Vagina (tissue), 2 donors: ENCODE data around the gene RGS14. TPM values are rescaled to one million over a fixed set of nuclear protein-coding genes. Genes with fewer than 3 reads are reported as not detected.
A peak's percentile ranks its signal among the peaks of the same experiment; 100 is the strongest.

Source experiments
- DNase-seq, 2 donors: peaks; one replicate each; pipeline ENCODE4 v3.0.0-alpha.2; 2017; ENCODE audit errors: extremely low spot score in 2 of 2
- H3K27ac ChIP-seq: fragments of 200-600 bp; sonication (generic); one replicate; pipeline ENCODE4 v1.5.1; 2019
- H3K27me3 ChIP-seq: fragments of 200-600 bp; sonication (generic); one replicate; pipeline ENCODE4 v1.5.1; 2019
- H3K36me3 ChIP-seq, 2 donors: fragments of 200-600 bp; sonication (generic); one replicate each; pipeline ENCODE4 v1.5.1; 2017 to 2019
- H3K4me1 ChIP-seq: fragments of 200-600 bp; sonication (generic); one replicate; pipeline ENCODE4 v1.5.1; 2019
- H3K4me3 ChIP-seq, 2 donors: fragments of 200-600 bp; sonication (generic); 1 replicate in 1 of 2; 2 replicates in 1 of 2; pipeline ENCODE4 v1.5.1; 2016 to 2019
- H3K9me3 ChIP-seq: fragments of 200-600 bp; sonication (generic); one replicate; pipeline ENCODE4 v1.5.1; 2019
- POLR2A ChIP-seq, 2 donors: fragments of 450-650 bp; IDR thresholded peaks; one replicate each; pipeline ENCODE4 v1.6.1; 2017; ENCODE audit warnings: antibody characterized with exemption in 2 of 2, mild to moderate bottlenecking in 2 of 2, moderate library complexity in 2 of 2
- POLR2AphosphoS5 ChIP-seq, 2 donors: sonication (generic); formaldehyde crosslinking; IDR thresholded peaks; one replicate each; pipeline ENCODE4 v1.9.0; 2017; ENCODE audit warnings: antibody characterized with exemption in 2 of 2, mild to moderate bottlenecking in 2 of 2, low read depth in 1 of 2; ENCODE audit not compliant: insufficient read depth in 1 of 2
- intact Hi-C: fragments of 100-400 bp; cut with DNase I; formaldehyde crosslinking; loops from one replicate; pipeline ENCODE4 v1.15.1; 2023
- total RNA-seq: library from RNA; depleted of rRNA; stranded (reverse); fragments of >200 nt; gene quantifications from one replicate; pipeline ENCODE4 v1.2.3, GENCODE V29; 2016
- TF ChIP-seq, protein P1 (sequence below), 3 experiments: fragments of 450-650 bp in 2 of 3; fragments of 200-600 bp in 1 of 3; sonication (generic) in 1 of 3; IDR thresholded peaks; one replicate each; pipeline ENCODE4 v1.5.1; 2017 to 2019; ENCODE audit warnings: antibody characterized with exemption in 3 of 3, mild to moderate bottlenecking in 2 of 3, moderate library complexity in 2 of 3

RGS14 gene
- total RNA-seq, 1 donor from 2014 or later = 49.1 TPM

DNA sequence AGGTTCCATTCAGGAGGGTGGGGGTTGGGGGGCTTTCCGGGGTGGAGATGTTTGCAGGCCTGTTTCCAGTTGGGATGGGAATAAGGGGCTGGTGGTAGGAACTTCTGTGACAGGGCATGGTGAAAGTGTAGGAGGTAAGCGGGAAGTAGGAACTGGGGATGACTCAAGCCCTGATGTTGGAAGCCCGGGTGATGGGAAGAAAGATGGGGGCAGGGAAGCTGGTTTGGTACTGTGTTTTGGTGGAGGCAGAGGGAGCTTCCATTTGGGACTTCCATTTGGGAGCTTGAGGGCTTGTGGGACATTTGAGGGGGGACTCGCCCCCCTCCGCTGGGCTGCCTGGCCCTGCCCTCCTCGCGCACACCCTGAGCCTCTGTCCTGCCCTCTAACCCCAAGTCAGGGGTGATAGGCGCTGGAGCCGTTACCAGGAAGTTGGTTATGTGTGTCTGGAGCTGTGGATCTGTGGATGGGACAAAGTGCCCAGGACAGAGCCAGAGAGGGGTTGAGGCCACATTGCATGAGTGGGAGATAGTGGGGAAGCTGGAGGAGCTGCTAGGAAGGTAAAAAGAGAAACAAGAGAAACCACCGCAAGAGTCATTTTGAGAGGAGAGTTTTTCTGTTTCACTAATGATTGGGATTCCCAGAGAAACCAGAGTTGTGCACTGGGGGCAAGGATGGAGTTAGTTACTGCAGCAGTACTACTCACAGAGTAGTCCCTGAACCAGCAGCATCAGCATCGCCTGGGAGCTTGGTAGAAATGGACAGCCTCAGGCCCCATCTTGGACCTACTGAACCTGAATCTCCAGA is 6.6 kb downstream of the RGS14 start:
- H3K9me3 ChIP-seq = no peaks in the 10 kb centered on the region
- TF ChIP-seq POLR2A (IDR thresholded peaks at IDR 0.05) = no peak
- TF ChIP-seq, protein P1, sequence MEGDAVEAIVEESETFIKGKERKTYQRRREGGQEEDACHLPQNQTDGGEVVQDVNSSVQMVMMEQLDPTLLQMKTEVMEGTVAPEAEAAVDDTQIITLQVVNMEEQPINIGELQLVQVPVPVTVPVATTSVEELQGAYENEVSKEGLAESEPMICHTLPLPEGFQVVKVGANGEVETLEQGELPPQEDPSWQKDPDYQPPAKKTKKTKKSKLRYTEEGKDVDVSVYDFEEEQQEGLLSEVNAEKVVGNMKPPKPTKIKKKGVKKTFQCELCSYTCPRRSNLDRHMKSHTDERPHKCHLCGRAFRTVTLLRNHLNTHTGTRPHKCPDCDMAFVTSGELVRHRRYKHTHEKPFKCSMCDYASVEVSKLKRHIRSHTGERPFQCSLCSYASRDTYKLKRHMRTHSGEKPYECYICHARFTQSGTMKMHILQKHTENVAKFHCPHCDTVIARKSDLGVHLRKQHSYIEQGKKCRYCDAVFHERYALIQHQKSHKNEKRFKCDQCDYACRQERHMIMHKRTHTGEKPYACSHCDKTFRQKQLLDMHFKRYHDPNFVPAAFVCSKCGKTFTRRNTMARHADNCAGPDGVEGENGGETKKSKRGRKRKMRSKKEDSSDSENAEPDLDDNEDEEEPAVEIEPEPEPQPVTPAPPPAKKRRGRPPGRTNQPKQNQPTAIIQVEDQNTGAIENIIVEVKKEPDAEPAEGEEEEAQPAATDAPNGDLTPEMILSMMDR (IDR thresholded peaks at IDR 0.05) = no peak
- no peak for TF ChIP-seq POLR2AphosphoS5 (IDR thresholded peaks at IDR 0.05; ENCODE audit: insufficient read depth in 1 of 2, low read depth in 1 of 2)
- H3K4me3 ChIP-seq = no peak overlapping the region
- H3K27me3 ChIP-seq = no peaks in the 10 kb centered on the region
- no peak for DNase-seq
- intact Hi-C loops = no loop called here
- no peak overlapping the region for H3K27ac ChIP-seq
- no peaks in the 10 kb centered on the region for H3K36me3 ChIP-seq
- H3K4me1 ChIP-seq = peaks cover 51% of the 10 kb centered on the region

DNA sequence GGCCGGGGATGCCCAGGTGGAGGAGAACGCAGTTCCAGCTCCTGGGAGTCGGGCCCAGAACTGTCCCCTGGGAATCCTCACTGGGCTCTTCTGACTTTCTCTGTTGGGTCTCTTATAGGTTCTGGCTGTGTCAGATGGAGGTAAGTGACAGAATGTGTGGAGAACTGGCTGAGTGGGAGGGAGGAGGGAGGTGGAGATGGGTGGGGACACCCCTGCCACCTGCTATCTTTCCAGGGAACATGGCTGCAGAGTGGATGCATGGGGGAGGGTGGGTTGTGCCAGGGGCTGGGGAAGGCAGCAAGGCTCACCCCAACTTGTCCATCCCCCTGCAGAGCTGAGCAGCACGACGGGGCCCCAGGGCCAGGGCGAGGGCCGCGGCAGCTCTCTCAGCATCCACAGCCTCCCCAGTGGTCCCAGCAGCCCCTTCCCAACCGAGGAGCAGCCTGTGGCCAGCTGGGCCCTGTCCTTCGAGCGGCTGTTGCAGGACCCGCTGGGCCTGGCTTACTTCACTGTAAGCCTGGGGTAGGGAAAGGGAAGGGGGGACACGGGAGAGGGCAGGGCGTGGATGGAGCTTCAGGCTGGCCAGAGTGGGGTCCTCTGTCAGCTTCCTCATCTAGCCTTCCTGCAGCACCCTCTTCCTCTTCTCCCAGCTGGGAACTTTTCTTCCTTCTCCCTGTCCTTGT is 8.3 kb downstream of the RGS14 start:
- H3K27ac ChIP-seq = peak overlapping the region; percentile 92
- no peak for DNase-seq
- H3K27me3 ChIP-seq = no peaks in the 10 kb centered on the region
- H3K4me1 ChIP-seq = peaks cover 59% of the 10 kb centered on the region
- H3K9me3 ChIP-seq = no peaks in the 10 kb centered on the region
- TF ChIP-seq POLR2A (IDR thresholded peaks at IDR 0.05) = no peak
- TF ChIP-seq POLR2AphosphoS5 (IDR thresholded peaks at IDR 0.05; ENCODE audit: insufficient read depth in 1 of 2, low read depth in 1 of 2) = no peak
- TF ChIP-seq, protein P1 (IDR thresholded peaks at IDR 0.05) = no peak
- peak overlapping the region in 1 of 2 donors; percentile 58 for H3K4me3 ChIP-seq
- intact Hi-C loops = no loop called here
- H3K36me3 ChIP-seq = no peaks in the 10 kb centered on the region

DNA sequence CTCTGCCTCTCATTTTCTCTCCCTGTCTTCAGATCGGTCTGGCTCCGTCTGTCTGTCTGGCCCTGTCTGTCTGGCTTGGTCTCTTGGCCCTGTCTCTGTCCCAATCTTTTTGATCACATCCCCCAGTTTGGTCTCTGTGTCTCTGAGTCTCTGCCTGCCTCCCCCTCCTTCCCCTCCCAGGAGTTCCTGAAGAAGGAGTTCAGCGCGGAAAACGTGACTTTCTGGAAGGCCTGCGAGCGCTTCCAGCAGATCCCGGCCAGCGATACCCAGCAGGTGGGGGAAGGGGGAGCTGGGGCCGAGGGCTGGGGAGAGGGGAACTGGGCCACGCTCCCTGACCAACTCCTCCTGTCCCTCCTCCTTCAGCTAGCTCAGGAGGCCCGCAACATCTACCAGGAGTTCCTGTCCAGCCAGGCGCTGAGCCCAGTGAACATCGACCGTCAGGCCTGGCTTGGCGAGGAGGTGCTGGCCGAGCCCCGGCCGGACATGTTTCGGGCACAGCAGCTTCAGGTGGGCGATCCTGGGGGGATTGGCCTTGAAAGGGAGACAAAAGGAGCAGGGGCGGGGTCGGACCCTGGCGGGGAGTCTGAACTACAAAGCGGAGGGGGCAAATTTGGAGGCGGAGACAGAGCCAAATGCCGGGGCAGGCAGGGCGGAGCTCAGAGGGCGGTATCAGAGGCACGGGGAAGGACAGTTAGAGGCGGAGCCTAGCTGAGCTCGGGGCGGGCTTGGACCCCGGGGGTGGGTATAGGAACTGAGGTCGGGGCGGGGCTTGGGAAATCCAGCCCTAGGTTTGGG is 9.0 kb downstream of the RGS14 start:
- no peaks in the 10 kb centered on the region for H3K9me3 ChIP-seq
- intact Hi-C loops = no loop called here
- H3K4me1 ChIP-seq = peaks cover 62% of the 10 kb centered on the region
- TF ChIP-seq POLR2A (IDR thresholded peaks at IDR 0.05) (no peak), POLR2AphosphoS5 (IDR thresholded peaks at IDR 0.05; ENCODE audit: insufficient read depth in 1 of 2, low read depth in 1 of 2) (peak; percentile 31 to 89)
- TF ChIP-seq, protein P1 (IDR thresholded peaks at IDR 0.05) = no peak
- peak overlapping the region; percentile 52 to 58 for H3K4me3 ChIP-seq
- H3K27me3 ChIP-seq = no peaks in the 10 kb centered on the region
- H3K36me3 ChIP-seq = no peaks in the 10 kb centered on the region
- H3K27ac ChIP-seq = peak overlapping the region; percentile 92
- peak in 1 of 2 donors; percentile 94 for DNase-seq

DNA sequence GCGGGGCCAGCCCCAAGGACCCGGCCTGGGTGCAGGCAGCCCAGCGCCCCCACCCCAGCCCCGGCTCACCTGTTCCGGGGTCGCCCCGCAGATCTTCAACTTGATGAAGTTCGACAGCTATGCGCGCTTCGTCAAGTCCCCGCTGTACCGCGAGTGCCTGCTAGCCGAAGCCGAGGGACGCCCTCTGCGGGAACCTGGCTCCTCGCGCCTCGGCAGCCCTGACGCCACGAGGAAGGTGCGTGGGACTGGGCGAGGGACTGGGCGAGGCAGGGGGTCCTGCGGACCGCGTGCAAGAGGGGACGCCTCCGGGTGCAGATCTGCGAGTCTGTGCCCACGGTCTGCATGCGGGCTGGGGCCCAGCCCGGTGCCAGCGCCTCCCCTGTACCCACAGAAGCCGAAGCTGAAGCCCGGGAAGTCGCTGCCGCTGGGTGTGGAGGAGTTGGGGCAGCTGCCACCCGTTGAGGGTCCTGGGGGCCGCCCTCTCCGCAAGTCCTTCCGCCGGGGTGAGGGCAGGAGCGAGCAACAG is 9.7 kb downstream of the RGS14 start:
- no peaks in the 10 kb centered on the region for H3K36me3 ChIP-seq
- H3K4me1 ChIP-seq = peaks cover 62% of the 10 kb centered on the region
- peak overlapping the region; percentile 92 for H3K27ac ChIP-seq
- TF ChIP-seq, protein P1 (IDR thresholded peaks at IDR 0.05) = peak in 1 of 3 experiments; percentile 26
- no peak for TF ChIP-seq POLR2A (IDR thresholded peaks at IDR 0.05)
- no peak for TF ChIP-seq POLR2AphosphoS5 (IDR thresholded peaks at IDR 0.05; ENCODE audit: insufficient read depth in 1 of 2, low read depth in 1 of 2)
- no peaks in the 10 kb centered on the region for H3K27me3 ChIP-seq
- no peak for DNase-seq
- no peaks in the 10 kb centered on the region for H3K9me3 ChIP-seq
- H3K4me3 ChIP-seq = peak overlapping the region; percentile 52 to 58
- intact Hi-C loops = no loop called here
